Stimulated activated CD4-positive, alpha-beta T cell treated with anti-CD3 and anti-CD28 coated beads, Interleukin-12 subunit alpha, Interleukin-12 subunit beta, amount 100 ng/mL, for 4 hours (primary cell): ENCODE results near the gene PSTPIP2.
"Not testable (repeated sequence)": the region's sequence is repeated elsewhere in the genome, so short reads cannot be mapped to it uniquely, and the experiment has no call there.

Experiments
- DNase-seq: peaks from one replicate; pipeline ENCODE4 v3.0.0-alpha.2; 2020

Gene PSTPIP2

DNA sequence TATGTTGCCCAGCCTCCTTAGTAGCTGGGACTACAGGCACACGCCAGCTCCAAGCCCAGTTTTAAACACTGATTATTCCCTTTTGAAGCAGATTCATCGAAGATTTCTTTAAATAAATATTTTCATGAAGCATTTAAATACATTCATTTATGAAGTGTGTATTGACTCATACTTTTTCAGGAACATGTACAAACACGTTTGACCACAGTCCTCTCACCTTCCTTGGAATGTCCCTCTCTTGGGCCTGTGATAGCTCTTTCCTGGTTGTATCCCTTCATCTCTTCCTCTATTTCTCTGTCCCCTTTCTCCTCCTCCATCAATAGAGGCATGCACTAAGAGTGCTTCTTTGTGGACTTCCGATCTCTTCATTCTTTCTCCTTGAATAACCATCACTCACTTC, 2.5 kb downstream of the PSTPIP2 start:
- no peak for DNase-seq

DNA sequence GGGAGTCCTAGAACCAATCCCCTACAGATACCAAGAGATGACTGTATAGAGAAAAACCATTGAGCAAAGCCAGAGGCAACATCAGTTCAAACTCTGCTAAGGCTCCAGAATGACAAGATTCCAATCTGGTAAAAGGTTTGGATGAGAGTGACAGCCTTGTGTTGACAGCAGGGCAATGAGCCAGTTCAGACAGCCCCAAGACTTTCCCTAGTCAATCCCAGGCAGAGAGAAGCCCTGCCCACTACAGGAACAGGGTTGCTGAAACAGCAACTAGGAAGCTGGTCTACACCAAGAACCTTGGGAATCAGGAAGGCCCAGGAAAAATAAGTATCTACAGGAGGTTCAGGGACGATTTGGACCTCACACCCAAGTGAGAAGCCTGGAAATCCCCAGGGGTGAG, 3.3 kb downstream of the PSTPIP2 start:
- no peak for DNase-seq

DNA sequence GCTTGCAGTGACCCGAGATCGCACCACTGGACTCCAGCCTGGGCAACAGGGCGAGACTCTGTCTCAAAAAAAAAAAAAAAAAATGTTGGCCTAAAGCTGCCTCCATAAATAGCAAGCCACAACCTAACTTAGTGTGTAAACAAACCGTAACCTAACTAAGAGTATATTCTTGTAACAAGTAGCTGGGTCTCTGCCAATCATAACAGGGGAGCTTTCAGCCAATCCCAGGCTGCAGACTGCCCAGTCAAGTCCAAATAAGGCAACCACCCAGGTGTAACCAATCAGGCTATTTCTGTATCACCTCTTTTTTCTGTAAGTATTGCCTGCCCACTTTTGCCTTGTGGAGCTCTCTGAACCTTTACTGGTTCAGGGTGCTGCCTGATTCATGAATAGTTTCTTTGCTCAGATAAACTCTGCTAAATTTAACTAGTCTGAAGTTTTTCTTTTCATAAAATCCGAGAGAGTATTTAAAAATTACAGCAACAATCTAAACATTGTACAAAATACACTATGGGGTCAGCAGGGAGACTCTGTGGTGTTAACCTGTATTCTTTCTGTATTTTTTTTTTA, 4.5 kb downstream of the PSTPIP2 start:
- DNase-seq: no peak

DNA sequence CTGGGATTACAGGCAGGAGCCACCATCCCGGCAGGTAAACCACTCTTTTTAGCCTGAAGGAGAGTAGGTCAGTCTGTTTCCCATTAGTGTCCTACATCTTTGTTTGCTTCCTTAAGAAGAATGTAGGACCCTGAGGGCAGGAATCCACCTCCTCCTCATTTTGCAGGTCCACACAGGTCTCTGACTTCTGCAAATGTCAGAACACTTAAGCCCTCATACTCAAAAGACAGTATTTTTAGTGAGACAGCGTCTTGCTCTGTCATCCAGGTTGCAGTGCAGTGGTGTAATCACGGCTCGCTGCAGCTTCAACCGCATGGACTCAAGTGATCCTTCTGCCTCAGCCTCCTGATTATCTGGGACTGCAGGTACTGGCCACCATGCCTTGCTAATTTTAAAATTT, 9.3 kb downstream of the PSTPIP2 start:
- DNase-seq: no peak

DNA sequence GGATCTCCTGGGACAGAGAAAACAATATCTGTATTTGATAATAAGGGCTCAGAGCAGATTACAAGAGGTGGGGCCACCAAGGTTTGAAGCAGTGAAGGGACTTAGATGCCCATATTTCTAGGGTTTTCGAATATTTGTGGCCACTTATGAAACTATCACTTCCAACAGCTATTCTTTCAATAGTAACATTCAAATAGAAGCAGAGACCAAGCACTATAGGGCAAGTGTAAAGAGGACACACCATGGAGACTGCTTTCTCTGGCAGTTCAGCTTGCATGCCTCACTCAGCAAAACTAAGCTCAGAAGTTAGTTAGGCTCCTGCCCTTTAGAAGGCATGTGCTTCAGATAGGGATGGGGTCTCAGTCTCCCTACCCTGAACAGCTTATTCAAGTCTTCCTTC, 10.3 kb downstream of the PSTPIP2 start:
- DNase-seq: no peak

DNA sequence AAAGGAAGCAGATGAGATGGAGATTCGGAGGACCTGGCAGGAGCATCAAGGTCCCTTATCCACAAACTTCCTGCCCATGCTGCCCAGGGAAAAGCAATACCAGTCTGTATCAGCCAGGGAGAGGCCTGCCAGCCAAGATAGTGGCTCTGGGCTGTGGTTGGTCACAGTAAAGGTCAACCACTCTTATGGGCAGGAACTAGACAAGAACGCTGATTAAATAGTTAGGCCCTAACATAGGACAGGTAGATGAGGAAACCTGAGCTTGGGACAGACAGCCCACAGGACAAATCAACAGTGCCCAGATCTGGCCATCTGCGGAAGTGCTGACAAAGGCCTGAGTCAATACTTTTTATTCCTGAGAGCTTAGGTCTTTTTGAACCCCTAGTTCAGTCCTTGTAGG, 10.7 kb downstream of the PSTPIP2 start:
- DNase-seq: no peak

DNA sequence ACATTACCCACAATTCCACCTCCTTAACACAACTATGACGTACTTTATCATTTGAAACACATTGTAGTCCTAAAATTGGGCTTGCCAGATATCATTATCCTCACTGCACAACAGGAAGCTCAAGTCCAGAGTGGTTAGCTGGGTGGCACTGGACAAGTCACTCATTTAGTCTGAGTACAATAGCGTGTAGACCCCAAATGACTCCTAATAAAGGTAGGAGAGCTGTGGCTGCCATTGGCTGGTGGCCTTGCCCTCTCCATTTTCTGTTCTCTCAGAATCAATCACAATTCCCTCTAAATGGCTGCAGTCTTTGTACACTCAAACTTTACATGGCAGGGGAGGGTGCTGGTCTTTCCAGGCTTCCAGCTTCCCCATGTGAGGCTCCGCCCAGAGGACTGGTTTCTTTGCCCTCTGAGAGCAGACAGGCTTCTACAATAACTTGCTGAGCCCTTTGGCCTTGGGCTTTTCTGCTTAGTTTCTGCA, 11.7 kb downstream of the PSTPIP2 start:
- no peak for DNase-seq

DNA sequence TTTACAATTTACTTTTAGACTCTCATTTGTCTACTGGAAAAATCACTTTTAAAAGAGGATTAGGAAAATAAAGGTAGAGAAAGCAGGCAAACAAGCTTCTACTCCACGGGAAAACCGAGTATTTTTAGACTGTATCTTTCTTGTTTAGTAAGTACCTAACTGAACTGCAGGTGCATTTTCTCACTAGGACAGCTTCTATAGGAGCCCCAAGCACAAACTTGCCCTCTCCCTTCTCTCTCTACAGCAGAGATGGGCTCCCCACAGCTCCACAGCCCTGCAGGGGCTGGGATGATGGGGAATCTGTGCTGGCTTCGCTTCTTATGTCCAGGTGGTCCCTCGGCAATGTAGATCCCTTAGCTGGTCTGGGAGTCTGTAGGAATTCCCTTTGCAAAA, 16.2 kb downstream of the PSTPIP2 start:
- DNase-seq: no peak

DNA sequence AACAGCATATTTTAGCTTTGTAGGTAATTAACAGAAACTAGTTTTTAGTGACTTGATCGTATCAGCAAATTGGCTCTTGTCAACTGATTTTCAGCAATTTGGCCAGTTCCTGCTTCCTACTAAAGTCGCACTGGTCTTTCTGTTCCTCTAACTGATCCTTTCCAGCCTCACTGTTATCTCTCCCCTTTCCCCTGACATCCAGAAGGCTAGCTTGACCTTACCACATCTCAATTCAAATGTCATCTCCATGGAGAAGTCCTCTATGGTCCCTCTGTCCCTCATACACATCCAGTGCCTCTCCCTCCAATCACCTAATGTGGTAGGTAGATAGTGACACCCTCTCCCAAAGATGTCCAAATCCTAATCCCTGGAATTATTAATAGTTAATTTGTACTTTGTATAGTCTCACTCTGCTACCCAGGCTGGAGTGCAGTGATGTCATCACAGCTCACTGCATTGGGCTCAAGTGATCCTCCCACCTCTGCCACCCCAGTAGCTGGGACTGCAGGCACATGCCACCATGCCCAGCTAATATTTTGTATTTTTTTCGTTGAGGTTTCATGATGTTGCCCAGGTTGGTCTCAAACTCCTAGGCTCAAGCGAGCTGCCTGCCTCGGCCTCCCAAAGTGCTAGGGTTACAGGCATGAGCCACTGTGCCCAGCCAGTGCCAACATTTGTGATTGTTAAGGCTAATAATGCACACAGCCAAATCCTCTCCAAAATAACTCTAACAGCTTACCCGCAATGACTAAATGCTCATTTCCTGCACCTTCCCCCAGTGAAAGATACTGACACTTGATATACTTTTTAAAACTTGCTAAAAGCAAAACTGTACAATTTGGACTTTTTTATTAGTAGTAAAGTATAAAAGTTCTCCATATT, 16.9 kb downstream of the PSTPIP2 start:
- no peak for DNase-seq

DNA sequence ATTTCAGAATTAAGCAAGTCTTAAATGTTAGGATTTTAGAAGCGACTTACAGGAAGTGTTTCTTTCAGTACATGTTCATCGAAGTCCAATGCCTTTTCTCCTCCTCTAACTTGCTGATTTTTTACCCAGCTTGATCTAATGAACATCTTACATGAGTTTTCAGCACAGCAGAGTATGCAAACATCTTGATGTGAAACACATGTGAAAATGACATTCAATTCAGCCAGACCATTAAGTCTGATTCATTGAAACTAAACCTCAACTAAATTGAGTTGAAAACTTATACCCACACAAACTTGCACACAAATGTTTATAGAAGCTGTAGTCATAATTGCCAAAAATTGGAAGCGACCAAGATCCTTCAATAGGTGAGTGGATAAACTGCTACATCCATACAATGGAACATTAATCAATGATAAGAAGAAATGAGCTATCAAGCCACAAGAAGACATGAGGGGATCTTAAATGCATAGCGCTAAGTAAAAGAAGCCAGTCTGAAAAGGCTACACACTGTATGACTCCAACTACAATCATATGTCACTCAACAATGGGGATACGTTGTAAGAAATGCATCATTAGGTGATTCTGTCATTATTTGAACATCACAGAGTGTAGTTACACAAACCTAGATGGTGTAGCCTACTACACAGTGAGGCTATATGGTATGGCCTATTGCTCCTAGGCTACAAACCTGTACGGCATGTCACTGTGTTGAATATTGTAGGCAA, 18.5 kb downstream of the PSTPIP2 start:
- no peak for DNase-seq

DNA sequence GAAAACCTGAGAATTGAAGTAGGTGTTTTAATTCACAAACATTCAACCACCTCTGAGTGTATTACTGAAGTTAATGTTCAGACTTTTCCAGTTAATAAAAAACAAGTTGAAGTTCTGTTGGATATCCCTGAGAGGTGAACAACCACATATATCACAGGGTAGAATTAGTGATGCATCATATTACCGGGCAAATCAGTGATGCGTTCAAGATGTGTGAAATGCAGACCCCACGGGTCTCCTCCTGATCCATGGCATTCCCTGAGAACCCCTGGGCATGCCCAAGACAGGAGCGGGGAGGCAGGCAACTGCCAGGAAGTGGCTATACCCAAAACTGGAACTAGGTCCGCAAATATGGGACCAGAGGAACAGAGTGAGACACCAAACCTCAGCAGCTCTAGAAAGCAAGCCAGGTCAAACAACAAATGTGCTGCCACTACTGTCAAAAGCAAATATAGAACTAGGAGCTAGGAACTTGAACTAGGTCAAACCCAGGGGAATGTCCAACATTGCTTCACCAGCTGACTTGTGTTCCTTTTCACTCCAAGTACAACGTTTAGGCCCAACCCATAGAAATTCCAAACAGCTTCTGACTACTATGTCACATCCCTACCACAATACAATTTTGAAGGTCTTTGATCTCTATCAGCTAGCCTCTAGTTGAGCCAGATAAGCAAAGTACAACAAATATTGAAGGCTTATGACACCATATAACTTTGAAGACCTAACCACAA, 20.2 kb downstream of the PSTPIP2 start:
- no peak for DNase-seq

DNA sequence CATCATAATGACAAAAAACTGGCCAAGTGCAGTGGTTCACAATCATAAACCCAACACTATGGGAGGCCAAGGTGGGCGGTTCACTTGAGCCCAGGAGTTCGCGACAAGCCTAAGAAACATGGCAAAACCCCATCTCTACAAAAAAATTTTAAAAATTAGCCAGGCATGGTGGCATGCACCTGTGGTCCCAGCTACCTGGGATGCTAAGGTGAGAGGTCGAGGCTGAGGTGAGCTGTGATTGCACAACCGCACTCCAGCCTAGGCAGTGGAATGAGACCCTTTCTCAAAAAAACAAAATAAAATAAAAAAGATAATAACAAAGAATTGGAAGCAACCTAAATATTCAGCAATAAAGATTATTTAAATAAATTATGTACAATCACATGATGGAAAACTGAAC, 21.8 kb downstream of the PSTPIP2 start:
- DNase-seq: no peak

DNA sequence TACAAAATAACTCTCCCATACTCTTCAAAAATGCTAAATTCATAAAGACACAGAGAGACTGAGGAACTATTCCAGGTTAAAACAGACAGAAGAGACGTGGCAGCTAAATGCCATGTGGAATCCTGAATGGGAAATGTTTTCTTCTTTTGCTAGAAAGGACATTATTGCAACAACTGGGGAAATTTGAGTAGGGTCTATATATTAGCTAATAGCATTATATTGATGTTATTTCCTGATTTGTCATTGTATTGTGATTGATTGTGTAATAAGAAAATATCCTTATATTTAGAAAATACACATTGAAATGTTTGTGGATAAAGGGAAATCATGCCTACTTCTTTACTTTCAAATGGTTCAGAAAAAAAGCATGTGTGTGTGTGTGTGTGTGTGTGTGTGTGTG, 23.4 kb downstream of the PSTPIP2 start:
- no peak for DNase-seq

DNA sequence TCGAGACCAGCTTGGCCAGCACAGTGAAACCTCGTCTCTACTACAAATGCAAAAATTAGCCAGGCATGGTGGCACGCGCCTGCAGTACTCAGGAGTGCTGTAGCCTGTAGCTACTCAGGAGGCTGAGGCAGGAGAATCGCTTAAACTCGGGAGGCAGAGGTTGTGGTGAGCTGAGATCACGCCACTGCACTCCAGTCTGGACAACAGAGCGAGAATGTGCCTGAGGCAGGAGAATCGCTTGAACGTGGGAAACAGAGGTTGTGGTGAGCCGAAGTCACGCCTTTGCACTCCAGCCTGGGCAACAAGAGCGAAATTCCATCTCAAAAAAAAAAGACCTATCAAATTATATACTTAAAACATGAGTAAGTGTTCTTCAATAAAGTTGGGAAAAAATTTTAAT, 24.7 kb downstream of the PSTPIP2 start:
- not testable (repeated sequence) for DNase-seq

DNA sequence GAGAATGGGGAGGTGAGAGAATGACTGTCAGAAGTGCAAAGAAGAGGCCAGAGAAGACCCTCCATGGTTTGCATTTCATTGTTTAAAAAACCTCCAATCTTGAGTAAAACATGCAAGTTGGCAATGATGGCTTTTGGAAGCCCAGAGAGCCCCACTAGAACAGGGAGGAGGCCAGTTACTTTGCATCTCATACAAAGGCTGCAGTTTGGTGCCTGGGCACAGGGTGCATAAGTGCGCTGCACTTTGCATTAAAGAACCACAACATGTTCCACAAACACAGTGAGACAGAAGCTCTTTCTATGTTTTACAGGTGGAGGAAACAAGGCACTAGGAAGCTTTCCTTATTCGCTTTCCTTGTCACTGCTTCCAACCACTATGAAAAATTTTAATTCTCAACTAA, 25.4 kb downstream of the PSTPIP2 start:
- no peak for DNase-seq

DNA sequence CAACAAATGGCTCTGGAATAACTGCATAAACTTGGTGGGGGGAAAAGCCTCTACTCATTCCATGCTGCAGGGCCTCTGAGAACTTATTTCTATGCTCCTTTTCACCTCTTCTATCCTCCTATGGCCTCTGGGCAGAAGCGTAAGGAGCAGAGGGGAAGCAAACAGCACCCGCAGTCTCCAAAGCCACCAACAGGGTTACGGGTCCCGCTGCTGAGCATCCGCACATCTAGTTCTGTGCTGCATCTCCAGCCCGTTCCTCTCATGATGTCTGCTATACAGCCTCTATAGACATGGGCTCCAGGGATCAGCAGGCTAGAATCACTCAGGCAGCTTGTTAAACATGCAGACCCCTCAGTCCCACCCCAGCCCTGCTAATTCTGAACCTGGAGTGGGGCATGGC, 25.9 kb downstream of the PSTPIP2 start:
- no peak for DNase-seq

DNA sequence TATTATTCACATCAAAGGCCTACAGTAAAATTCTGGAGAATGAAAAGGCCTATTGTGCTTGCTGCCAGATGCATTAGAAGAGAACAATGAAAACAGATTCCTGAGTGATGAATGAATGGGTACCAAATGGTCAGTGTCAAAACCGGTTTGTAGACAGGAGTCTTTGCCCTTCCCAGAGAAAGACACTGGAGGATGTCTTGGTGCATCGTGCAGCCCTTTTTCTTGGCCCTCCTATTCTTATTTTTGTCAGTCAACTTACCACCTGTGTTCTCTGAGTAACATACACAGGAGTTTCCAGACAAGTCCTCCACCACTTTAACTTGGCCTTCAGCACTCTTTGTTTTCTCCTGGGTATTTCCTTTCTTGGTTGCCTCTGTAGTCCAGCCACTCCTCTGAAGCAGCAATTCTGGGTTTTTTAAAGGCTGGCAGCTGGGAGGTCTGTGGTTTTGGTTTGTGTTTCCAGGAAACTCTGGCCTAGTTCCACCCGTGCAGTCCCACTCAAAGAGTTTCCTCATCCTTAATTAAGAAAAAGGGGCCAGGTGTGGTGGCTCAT, 29.4 kb downstream of the PSTPIP2 start:
- DNase-seq: no peak

DNA sequence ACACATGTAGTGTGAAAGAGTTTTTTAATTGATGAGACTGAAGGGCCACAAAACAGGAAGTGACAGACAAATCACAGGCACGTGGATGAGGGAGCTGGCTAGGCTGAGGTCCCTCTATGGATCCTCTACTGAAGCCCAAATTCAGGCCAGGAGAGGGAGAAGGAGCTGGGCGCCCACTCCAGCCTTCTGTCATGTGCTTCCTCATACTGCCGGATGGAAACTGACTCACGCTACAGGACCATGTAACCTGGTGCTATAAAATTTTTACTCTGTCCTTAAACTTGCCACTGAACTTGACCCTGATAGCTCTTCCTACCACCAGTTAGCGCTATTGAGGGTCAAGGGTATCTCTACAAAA, 31.3 kb downstream of the PSTPIP2 start:
- DNase-seq: no peak

DNA sequence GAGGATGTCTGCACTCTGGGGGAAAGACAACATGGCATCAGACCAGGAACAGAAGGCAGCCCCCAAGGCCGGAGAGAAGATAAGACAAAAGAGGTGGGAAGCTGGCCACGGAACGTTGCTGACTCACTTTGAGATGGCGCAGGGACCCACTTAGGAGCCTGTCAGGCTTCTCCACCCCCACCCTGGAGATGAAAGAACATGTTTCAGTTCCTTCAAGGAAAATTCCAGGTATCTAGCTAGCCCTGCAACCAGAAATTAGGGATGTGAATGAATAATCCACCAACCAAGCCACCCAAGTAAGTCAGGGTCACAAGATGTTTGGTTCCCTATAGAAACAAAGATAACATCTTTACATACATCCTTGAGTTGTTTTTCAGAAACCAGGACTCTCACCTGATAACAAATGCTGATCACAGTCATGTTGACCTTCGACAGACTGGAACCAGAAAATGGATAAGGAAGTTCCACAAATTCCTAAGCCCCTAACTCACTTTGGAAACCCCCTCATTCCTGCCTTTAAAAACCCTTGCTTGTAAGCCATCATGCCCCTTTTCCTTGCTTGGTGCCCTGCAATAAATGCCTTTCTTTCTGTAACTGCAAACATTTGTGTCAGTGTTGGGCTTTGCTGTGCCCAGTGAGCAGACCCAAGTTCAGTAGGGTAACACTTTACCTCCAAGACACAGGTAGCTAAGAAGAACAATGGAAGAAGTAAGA, 31.9 kb downstream of the PSTPIP2 start:
- DNase-seq: no peak

DNA sequence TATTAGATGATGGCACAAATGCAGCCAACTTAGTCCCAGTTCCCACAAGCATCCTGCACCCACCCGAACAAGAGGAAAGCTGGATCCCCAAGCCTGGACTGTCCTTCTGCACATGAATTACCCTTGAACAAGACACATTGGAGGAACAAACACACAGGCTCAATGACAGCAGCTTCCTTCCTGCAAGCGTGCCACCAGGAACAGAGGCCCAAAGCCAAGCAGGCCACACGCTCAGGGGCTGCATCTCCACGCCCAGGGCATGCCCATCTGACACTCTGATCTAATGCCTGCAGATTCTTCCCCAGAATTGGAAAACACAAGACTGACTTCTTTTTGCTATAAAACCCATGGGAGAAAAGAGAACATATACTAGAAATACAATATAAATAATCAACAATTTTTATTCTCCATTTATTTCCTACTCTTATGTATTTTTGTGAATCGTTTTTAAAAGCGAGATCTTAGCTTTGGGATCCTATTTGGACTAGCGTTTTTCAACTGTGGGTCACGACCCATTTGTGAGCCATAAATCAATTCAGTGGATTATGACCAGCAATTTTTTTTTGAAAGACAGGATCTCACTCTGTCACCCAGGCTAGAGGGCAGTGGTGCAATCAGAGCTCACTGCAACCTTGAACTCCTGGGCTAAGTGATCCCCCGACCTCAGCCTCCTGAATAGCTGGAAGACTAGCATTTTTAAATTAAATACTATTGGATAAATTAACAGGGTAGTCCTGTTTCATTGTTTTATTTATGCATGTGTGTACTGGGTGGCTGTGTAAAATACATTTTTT, 34.4 kb downstream of the PSTPIP2 start:
- DNase-seq: no peak
